GM19099 (cell line): Measurements from ENCODE around the gene UBE2E1.

ENCODE experiments used
- POLR2A ChIP-seq: IDR thresholded peaks from 3 replicates; pipeline ENCODE4 v1.6.1; 2011; ENCODE audit warnings: low read depth; ENCODE audit not compliant: insufficient read length; ENCODE audit errors: extremely low read depth

UBE2E1 gene

DNA sequence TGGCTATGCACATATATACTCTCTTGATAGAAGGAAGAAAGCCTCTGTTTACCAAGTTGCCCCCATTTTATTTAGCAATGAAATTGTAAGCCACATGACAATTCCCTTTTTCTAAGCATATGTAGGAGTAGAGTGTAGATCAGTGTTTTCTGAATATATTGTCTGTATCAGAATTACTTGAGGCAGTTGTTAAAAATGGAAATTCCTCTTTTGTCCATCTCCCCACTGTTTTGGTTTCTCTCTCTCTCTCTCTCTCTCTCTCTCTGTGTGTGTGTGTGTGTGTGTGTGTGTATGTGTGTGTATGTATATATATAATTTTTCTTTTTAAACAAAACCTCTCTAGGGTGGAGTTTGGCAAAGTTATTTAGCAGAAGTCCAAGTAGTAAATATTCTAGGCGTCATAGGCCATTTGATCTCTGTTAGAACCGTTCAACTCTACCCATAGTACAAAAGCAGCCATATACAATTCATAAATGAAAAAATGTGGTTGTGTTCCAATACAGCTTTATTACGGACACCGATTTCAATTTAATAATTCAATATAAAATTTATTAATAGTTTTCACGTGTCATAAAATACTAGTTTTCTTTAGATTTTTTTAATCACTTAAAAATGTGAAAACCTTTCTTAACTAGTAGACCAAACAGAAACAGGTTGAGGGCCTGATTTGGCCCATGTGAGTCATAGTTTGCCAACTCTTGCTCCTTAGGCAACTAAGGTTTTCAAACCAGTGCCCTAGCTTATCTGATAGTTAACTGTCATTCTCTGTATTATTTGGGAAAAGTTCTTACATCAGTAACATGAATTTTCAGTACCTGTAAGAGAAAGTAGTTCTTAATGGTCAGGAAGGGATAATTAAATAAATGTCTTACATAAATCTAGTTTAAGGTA is 39.8 kb downstream of the UBE2E1 start:
- no peak for TF ChIP-seq POLR2A

DNA sequence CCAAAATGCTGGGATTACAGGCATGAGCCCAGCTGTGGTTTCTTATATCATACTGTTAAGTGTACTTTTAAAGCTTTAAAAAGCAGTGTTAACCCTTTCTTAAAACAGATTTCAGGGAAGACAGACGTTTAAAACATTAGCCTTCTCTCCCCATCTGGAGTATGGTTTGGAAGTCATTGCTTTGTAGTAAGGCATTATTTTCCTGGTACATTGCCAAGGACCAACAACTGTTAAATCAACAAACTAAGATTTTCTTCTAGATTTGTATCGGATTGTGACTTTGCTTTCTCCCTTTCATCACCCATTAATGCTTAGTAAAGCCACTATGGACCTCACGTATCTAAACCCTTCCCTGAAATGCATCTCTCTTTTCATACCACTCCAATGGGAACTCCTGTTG is 50.5 kb downstream of the UBE2E1 start:
- TF ChIP-seq POLR2A, result no peak

DNA sequence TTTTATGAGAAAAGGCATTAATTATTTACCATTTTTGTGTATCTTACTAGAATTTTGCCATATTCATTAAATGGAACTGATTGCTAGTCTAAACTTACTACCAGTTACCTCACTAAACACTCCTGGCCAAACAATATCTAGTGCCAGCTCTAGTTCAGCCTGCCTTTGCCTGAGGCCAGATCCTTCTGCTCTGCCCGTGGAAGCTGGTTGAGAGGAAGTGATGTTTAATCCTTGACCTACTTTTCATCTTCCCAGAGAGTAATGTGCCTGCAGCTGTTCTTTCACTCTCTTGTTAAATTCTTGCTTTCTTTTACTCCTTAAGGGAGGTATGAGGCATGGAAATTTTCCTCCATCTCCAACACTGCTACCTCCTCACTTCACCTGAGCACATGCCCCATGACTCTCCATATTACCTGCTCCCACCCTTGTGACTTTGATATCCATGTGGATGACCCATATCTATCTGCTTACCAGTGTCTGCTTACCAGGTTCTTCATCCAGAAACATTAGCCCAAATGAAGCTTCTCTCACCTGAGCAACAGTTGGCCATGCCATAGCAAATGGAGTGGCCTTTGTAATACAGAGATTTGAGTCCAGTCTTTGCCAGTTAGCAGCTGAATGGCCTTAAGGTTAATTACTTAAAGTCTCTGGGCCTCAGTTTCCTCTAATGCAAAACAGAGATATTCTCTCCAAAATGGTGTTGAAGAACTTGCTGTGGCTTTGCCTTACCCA is 53.4 kb downstream of the UBE2E1 start:
- TF ChIP-seq POLR2A, result no peak

DNA sequence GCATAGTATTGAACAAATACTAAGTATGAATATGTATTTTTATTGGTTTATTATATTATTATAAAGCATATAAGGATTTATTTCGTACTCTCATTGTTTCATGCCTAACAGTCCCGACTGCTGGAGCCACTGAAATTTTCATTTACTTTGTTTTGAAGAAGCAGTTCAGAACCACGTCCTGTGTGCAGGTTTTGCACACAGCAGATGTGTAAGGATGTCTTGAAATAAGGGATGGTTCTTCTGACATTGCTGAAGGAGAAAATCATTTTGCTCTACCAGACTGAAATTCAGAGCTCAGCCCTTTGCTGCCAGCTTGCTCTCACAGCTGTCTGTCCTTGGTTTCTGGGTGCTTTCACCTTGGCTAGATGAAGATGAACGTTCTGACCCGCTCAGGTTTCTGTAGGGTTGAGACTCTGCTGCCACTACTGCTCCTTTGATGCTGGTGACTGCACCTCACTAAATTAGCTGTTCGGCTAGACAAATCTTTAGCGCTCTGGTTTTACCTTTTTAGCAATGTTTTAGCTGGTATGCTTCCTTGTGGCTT is 54.2 kb downstream of the UBE2E1 start:
- no peak for TF ChIP-seq POLR2A

DNA sequence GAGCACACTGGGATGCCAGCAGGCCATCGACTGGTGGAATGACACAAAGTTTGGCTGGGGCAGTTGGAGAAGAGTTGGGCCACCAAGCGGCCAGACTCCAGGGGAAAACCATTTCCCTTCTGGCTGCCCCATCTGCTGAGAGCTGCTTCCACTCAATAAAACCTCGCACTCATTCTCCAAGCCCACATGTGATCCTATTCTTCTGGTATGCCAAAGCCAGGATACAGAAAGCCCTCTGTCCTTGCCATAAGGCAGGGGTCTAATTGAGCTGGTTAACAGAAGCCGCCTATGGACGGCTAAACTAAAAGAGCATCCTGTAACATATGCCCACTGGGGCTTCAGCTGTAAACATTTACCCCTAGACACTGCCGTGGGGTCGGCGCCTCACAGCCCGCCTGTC is 55.9 kb downstream of the UBE2E1 start:
- TF ChIP-seq POLR2A, result no peak

- no peak for TF ChIP-seq POLR2A
These were observed 57.3 kb downstream of the UBE2E1 start for GRCh38 chr3:23863060-23863459.

DNA sequence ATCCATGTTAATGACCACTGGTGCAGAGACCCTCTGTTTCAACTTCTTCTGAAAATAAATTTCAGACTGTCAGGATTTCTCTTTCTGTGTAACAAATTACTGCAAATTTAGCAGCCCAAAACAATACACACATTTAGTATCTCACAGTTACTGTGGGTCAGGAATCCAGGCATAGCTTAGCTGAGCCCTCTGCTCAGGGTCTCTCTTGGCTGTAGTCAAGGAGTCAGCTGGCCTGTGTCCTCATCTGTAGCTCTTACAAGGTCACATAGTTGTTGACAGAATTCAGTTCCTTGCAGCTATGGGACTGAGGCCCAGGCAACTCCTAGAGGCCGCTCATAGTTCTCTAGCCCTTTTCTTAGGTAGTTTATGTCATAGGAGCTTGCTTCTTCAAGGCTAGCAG is 59.2 kb downstream of the UBE2E1 start:
- TF ChIP-seq POLR2A, result no peak

- no peak for TF ChIP-seq POLR2A
These were observed 60.0 kb downstream of the UBE2E1 start for GRCh38 chr3:23865595-23866396.

DNA sequence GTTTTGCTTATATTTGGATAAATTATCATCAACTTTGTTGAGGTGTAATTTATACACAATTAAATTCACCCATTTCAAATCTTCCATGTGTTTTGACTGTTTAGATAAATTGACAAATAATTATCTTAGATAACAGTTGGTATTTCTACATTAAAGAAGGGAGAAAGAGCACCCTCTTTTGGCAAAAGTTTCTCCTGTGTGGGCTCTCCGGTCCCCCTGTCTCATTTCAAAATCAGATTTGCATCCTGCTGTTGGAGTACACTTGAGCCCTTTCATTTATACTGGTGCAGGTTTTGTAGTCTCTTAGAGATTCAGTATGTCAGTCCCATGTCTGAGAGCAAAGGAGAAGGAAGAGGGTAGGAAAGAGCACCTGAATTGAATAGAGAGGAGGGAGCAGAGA is 61.6 kb downstream of the UBE2E1 start:
- no peak for TF ChIP-seq POLR2A

DNA sequence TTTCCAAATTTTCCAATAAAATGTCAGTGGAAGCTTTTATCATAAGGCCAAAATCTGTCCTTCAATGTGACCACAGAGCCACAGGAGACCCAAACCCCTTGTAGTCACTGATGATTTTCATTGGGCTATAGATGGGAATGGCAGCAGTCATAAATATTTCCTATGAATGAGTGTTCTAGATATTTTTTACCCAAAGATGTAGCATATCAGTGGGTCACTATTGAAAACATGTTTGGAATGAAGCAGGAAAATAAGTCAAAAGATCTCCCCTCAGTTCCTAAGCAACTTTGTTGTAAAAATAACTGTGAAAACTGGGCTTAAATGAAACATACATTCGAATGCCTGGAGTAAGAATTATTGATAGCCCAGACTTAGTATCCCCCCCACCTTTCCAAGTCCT is 62.1 kb downstream of the UBE2E1 start:
- TF ChIP-seq POLR2A, result no peak

- TF ChIP-seq POLR2A, result no peak
These were observed 64.4 kb downstream of the UBE2E1 start for GRCh38 chr3:23869977-23870662.

- TF ChIP-seq POLR2A, result no peak
These were observed 66.6 kb downstream of the UBE2E1 start for GRCh38 chr3:23872330-23872729.

DNA sequence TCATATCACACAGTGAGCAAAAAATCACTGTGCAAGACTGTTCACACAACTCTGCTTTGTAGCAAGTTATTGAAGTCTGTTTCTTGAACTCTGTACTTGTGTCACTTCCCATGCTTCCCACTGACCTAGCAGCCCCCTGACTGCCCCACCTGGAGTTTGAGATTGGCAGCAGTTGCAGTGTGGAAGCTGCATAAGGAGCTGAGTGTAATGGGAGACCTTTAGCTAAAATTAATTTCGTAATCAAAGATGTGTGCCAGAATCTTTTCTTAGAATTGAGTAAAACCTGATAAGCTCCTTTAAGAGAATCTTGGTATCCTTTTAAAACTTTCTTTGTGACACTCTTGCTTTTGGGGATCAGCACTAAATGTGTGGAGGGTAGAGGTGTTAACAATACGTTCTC is 68.2 kb downstream of the UBE2E1 start:
- no peak for TF ChIP-seq POLR2A

- TF ChIP-seq POLR2A, result no peak
These were observed 68.8 kb downstream of the UBE2E1 start for GRCh38 chr3:23874359-23875112.
